Fibroblast of skin of left biceps (primary cell): Measurements from ENCODE around the gene TBC1D3H.
"Not testable (repeated sequence)": the region's sequence is repeated elsewhere in the genome, so short reads cannot be mapped to it uniquely, and the experiment has no call there.

Experiments
- DNase-seq, 2 experiments: peaks; one replicate each; pipeline ENCODE4 v3.0.0-alpha.2; 2013; ENCODE audit warnings: low read depth in 2 of 2

Gene TBC1D3H

GRCh38 chr17:36388385-36389245 lies at the start of gene TBC1D3H:
TBC1D3H (minus strand) TSS chr17:36388435; CDS start chr17:36386895, 1,540 bp downstream.
- DNase-seq = not testable (repeated sequence)

GRCh38 chr17:36428891-36429290 lies 40.7 kb upstream of the TBC1D3H start:
- DNase-seq = not testable (repeated sequence)

GRCh38 chr17:36415180-36415941 lies 27.1 kb upstream of the TBC1D3H start:
- DNase-seq = not testable (repeated sequence)

DNA sequence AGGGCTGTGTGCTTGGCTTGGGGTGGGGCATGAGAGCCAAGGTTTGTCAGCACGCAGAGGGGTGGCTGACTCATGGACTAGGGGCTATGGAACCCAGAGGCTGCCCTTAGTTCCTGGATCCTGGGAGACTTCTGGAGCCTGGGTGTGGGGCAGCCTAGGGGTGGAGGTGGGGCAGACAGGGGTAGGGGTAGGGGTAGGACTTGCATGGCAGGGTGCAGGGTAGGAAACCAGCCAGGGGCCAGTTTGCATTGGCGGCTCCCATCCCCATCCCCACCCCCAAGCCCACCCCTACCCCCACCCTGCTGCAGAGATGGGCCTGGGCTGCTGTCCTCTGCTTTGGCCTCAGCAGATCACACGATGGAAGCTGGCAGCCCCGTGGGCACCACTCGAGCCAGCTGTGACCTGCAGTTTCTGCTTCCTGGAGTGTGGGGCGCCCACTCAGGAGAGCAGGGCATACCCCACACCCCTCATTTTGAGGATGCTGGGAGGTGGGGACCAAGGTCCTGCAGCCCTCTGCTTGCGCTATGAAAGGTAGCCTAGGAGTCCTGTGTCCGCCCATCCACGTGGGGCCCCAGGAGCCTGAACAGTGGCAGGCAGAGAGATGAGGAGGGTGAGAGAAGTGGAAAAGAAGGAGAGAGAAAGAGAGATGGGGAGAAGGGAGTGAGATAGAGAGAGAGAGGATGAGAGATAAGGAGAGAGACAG lies 2.9 kb upstream of the TBC1D3H start:
- DNase-seq = not testable (repeated sequence)

- DNase-seq = not testable (repeated sequence)
These were observed 12.3 kb downstream of the TBC1D3H start for GRCh38 chr17:36375938-36376337.

GRCh38 chr17:36362496-36362895 lies 25.7 kb downstream of the TBC1D3H start:
- DNase-seq = not testable (repeated sequence)
